ENCODE data around the gene DOHH.

The DOHH gene

GRCh38 chr19:3480383-3481091 is 19.9 kb downstream of the DOHH start, which contains the start of gene SMIM24:
SMIM24 (minus strand) TSS chr19:3480525; CDS start chr19:3480463, 62 bp downstream.
- H3K9ac ChIP-seq (ENCODE audit: low read length), result peak within 1 kb of the TSS; percentile 53
- H3K4me1 ChIP-seq (ENCODE audit: insufficient read depth, low read length, severe bottlenecking), result peaks cover 28% of the 10 kb centered on the region
- peak within 1 kb of the TSS; percentile 60 for H3K4me2 ChIP-seq (ENCODE audit: low read length)
- no peaks in the 10 kb centered on the region for H3K9me2 ChIP-seq (ENCODE audit: low read depth, low read length)
- H3F3A ChIP-seq (ENCODE audit: insufficient read depth, low read length), result no peaks in the 10 kb centered on the region
- H3K79me2 ChIP-seq (ENCODE audit: insufficient read depth, low read length), result no peaks in the 10 kb centered on the region
- peak within 1 kb of the TSS; percentile 40 for H3K4me3 ChIP-seq (ENCODE audit: low read depth, low read length, poor library complexity, severe bottlenecking)
- H3K9me3 ChIP-seq (ENCODE audit: low read length), result no peaks in the 10 kb centered on the region
- no peaks in the 10 kb centered on the region for H4K20me1 ChIP-seq (ENCODE audit: insufficient read depth, low read length)
- H3K27ac ChIP-seq (ENCODE audit: low read depth, low read length, poor library complexity, severe bottlenecking), result peak within 1 kb of the TSS; percentile 85
- H3K27me3 ChIP-seq (ENCODE audit: insufficient read depth, low read length), result no peaks in the 10 kb centered on the region
- H3K36me3 ChIP-seq (ENCODE audit: insufficient read depth, low read length), result no peaks in the 10 kb centered on the region
- TF ChIP-seq EZH2 (IDR thresholded peaks at IDR 0.05; ENCODE audit: borderline replicate concordance, low read length) (no peak), CTCF (IDR thresholded peaks at IDR 0.05; ENCODE audit: low read length) (no peak)
- no peak within 1 kb of the TSS for H2AFZ ChIP-seq (ENCODE audit: low read length)

- TF ChIP-seq EZH2 (IDR thresholded peaks at IDR 0.05; ENCODE audit: borderline replicate concordance, low read length), result no peak
- TF ChIP-seq CTCF (IDR thresholded peaks at IDR 0.05; ENCODE audit: low read length), result no peak
- H3K79me2 ChIP-seq (ENCODE audit: insufficient read depth, low read length), result no peaks in the 10 kb centered on the region
- H3K4me1 ChIP-seq (ENCODE audit: insufficient read depth, low read length, severe bottlenecking), result peaks cover 28% of the 10 kb centered on the region
- no peaks in the 10 kb centered on the region for H3K36me3 ChIP-seq (ENCODE audit: insufficient read depth, low read length)
- no peaks in the 10 kb centered on the region for H3F3A ChIP-seq (ENCODE audit: insufficient read depth, low read length)
- H3K9me2 ChIP-seq (ENCODE audit: low read depth, low read length), result no peaks in the 10 kb centered on the region
- no peaks in the 10 kb centered on the region for H4K20me1 ChIP-seq (ENCODE audit: insufficient read depth, low read length)
- H3K4me3 ChIP-seq (ENCODE audit: low read depth, low read length, poor library complexity, severe bottlenecking), result peak overlapping the region; percentile 40
- H3K9me3 ChIP-seq (ENCODE audit: low read length), result no peaks in the 10 kb centered on the region
- no peaks in the 10 kb centered on the region for H3K27me3 ChIP-seq (ENCODE audit: insufficient read depth, low read length)
- H3K27ac ChIP-seq (ENCODE audit: low read depth, low read length, poor library complexity, severe bottlenecking), result peak overlapping the region; percentile 85
- peak overlapping the region; percentile 60 for H3K4me2 ChIP-seq (ENCODE audit: low read length)
- no peak overlapping the region for H3K9ac ChIP-seq (ENCODE audit: low read length)
- H2AFZ ChIP-seq (ENCODE audit: low read length), result no peak overlapping the region
These were observed 20.6 kb downstream of the DOHH start for GRCh38 chr19:3479834-3480215.

GRCh38 chr19:3479177-3479833 is 21.2 kb downstream of the DOHH start:
- Histone ChIP-seq H3K27me3 (ENCODE audit: insufficient read depth, low read length) (no peaks in the 10 kb centered on the region), H4K20me1 (ENCODE audit: insufficient read depth, low read length) (no peaks in the 10 kb centered on the region), H3K79me2 (ENCODE audit: insufficient read depth, low read length) (no peaks in the 10 kb centered on the region), H3K4me1 (ENCODE audit: insufficient read depth, low read length, severe bottlenecking) (peaks cover 28% of the 10 kb centered on the region), H3K9me2 (ENCODE audit: low read depth, low read length) (no peaks in the 10 kb centered on the region), H3K9me3 (ENCODE audit: low read length) (no peaks in the 10 kb centered on the region), H3K27ac (ENCODE audit: low read depth, low read length, poor library complexity, severe bottlenecking) (no peak overlapping the region), H3F3A (ENCODE audit: insufficient read depth, low read length) (no peaks in the 10 kb centered on the region), H3K4me2 (ENCODE audit: low read length) (0 out of 2 replicates have a peak overlapping the region, but pooled peaks have one; percentile 21), H3K9ac (ENCODE audit: low read length) (no peak overlapping the region), H2AFZ (ENCODE audit: low read length) (no peak overlapping the region), H3K36me3 (ENCODE audit: insufficient read depth, low read length) (no peaks in the 10 kb centered on the region), H3K4me3 (ENCODE audit: low read depth, low read length, poor library complexity, severe bottlenecking) (no peak overlapping the region)
- no peak for TF ChIP-seq EZH2 (IDR thresholded peaks at IDR 0.05; ENCODE audit: borderline replicate concordance, low read length)
- TF ChIP-seq CTCF (IDR thresholded peaks at IDR 0.05; ENCODE audit: low read length), result no peak
